Measurements from ENCODE around the gene SMPD2. TPM values are rescaled to one million over a fixed set of nuclear protein-coding genes. Genes with fewer than 3 reads are reported as not detected.

The SMPD2 gene, protein sequence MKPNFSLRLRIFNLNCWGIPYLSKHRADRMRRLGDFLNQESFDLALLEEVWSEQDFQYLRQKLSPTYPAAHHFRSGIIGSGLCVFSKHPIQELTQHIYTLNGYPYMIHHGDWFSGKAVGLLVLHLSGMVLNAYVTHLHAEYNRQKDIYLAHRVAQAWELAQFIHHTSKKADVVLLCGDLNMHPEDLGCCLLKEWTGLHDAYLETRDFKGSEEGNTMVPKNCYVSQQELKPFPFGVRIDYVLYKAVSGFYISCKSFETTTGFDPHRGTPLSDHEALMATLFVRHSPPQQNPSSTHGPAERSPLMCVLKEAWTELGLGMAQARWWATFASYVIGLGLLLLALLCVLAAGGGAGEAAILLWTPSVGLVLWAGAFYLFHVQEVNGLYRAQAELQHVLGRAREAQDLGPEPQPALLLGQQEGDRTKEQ
- total RNA-seq (10 to 100 TPM in 2 of 6 donors, 1 to 10 TPM in 4; 7.1 to 10.5 (median 8.9) TPM), polyA plus RNA-seq (10 to 100 TPM; 15.9 to 17.0 TPM)

- intact Hi-C loops (cut with DNase I) = no loop called here
- H3K27me3 ChIP-seq = no peaks in the 10 kb centered on the region
- no peaks in the 10 kb centered on the region for H3K36me3 ChIP-seq
- H3K4me3 ChIP-seq = peak within 1 kb of the TSS; percentile 50 to 94 (median 86)
- peaks cover 0 to 13% (median 7%) of the 10 kb centered on the region in 3 donors for H3K4me1 ChIP-seq
- FAIRE-seq (no peak), ATAC-seq (peak; percentile 89 to 93 (median 92)), DNase-seq (peak; percentile 87 to 94 (median 92))
- H3K9me3 ChIP-seq = no peaks in the 10 kb centered on the region
- H3K27ac ChIP-seq = peak within 1 kb of the TSS; percentile 71 to 92 (median 86)
- TF ChIP-seq, protein P1, sequence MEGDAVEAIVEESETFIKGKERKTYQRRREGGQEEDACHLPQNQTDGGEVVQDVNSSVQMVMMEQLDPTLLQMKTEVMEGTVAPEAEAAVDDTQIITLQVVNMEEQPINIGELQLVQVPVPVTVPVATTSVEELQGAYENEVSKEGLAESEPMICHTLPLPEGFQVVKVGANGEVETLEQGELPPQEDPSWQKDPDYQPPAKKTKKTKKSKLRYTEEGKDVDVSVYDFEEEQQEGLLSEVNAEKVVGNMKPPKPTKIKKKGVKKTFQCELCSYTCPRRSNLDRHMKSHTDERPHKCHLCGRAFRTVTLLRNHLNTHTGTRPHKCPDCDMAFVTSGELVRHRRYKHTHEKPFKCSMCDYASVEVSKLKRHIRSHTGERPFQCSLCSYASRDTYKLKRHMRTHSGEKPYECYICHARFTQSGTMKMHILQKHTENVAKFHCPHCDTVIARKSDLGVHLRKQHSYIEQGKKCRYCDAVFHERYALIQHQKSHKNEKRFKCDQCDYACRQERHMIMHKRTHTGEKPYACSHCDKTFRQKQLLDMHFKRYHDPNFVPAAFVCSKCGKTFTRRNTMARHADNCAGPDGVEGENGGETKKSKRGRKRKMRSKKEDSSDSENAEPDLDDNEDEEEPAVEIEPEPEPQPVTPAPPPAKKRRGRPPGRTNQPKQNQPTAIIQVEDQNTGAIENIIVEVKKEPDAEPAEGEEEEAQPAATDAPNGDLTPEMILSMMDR (IDR thresholded peaks at IDR 0.05) = peak in 1 of 4 donors; percentile 10
- 0% methylated on average over 41 to 102 of the region's 102 CpGs for WGBS, 2 donors
These were observed at the start of gene SMPD2, which contains the start of gene PPIL6 for GRCh38 chr6:109440331-109441068. SMPD2 (plus strand) TSS chr6:109440724; CDS start chr6:109441122, 398 bp downstream. PPIL6 (minus strand) TSS chr6:109440628; CDS start chr6:109440590, 38 bp downstream.

GRCh38 chr6:109393157-109393885, 47.2 kb upstream of the SMPD2 start:
- intact Hi-C loops (cut with DNase I) = loop anchor here in 1 of 3 donors (10.0 kb wide), 1 partner anchor 209 kb away; no protein-coding TSS in a partner anchor
- WGBS, 2 donors = 91 to 95% methylated on average over 5 of the region's 5 CpGs
- TF ChIP-seq, protein P1 (IDR thresholded peaks at IDR 0.05) = no peak
- no peak overlapping the region for H3K4me3 ChIP-seq
- FAIRE-seq (no peak), DNase-seq (no peak), ATAC-seq (no peak)
- H3K4me1 ChIP-seq = no peaks in the 10 kb centered on the region
- no peaks in the 10 kb centered on the region for H3K27me3 ChIP-seq
- H3K36me3 ChIP-seq = no peaks in the 10 kb centered on the region
- H3K27ac ChIP-seq = no peak overlapping the region
- no peaks in the 10 kb centered on the region for H3K9me3 ChIP-seq

GRCh38 chr6:109393886-109394281, 46.6 kb upstream of the SMPD2 start:
- no peak for ATAC-seq
- H3K4me1 ChIP-seq = no peaks in the 10 kb centered on the region
- H3K4me3 ChIP-seq = no peak overlapping the region
- H3K36me3 ChIP-seq = no peaks in the 10 kb centered on the region
- no peaks in the 10 kb centered on the region for H3K27me3 ChIP-seq
- FAIRE-seq = no peak
- H3K27ac ChIP-seq = no peak overlapping the region
- WGBS, 2 donors = 70 to 86% methylated on average over 2 of the region's 2 CpGs
- DNase-seq = no peak
- no peaks in the 10 kb centered on the region for H3K9me3 ChIP-seq
- TF ChIP-seq, protein P1 (IDR thresholded peaks at IDR 0.05) = no peak
- intact Hi-C loops (cut with DNase I) = loop anchor here in 1 of 3 donors (10.0 kb wide), 1 partner anchor 209 kb away; no protein-coding TSS in a partner anchor

DNA sequence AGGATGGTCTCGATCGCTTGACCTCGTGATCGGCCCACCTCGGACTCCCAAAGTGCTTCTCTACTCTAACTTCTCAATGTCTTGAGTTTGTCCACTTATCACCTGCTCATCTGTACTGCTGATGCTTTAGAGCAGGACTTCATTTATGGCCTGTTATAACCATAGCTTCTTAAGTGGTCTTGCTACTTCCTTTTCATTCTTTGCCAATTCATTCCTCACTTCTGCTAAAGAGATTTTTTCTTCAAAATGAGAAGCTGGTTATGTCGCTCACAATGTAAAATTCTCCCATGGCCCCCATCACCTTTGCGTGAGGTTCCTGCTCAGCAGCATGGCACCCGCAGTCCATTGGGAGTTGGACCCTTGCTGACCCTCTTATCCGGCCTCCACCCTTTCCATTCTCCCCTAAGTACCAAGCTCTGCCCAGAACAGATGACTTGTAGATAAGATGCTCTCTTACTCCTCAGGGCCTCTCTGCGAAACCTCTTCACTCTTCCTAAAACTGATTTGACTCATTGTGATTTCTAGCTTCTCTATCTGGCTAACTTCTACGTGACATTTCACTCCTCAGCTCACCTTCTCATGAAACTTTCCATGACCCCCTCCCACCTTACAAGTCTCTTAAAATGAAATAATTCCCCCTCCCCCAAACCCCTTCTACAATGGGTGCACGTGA, 44.3 kb upstream of the SMPD2 start:
- DNase-seq (no peak), FAIRE-seq (no peak), ATAC-seq (no peak)
- intact Hi-C loops (cut with DNase I) = loop anchor here in 1 of 3 donors (10.0 kb wide), 1 partner anchor 211 kb away; no protein-coding TSS in a partner anchor
- Histone ChIP-seq H3K9me3 (no peaks in the 10 kb centered on the region), H3K4me1 (no peaks in the 10 kb centered on the region), H3K36me3 (no peaks in the 10 kb centered on the region), H3K4me3 (no peak overlapping the region), H3K27me3 (no peaks in the 10 kb centered on the region), H3K27ac (no peak overlapping the region)
- 89 to 94% methylated on average over 12 of the region's 12 CpGs for WGBS, 2 donors
- TF ChIP-seq, protein P1 (IDR thresholded peaks at IDR 0.05) = no peak

All from pancreas (tissue), 10 donors.